HEK293 (cell line): ENCODE data around the gene ZC3H10.

Experiments used
- CTCF ChIA-PET: fragments of 350-600 bp; formaldehyde crosslinking; extraction: SDS; loops from one replicate; lab custom pipeline; 2021; ENCODE audit warnings: antibody characterized with exemption; lab: Yijun Ruan, JAX
- POLR2A ChIA-PET: fragments of 300-600 bp; formaldehyde crosslinking; extraction: SDS; loops from one replicate; lab custom pipeline; 2020; ENCODE audit warnings: antibody characterized with exemption, inconsistent platforms; lab: Yijun Ruan, JAX
- H3K27ac ChIP-seq: fragments of 200-500 bp; sonication (Bioruptor generic); 2 replicates; pipeline ENCODE4 v1.5.1; 2014; ENCODE audit warnings: low read depth, low read length, control low read depth, inconsistent platforms; ENCODE audit errors: extremely low read depth
- H3K36me3 ChIP-seq, 2 experiments: fragments of 200-500 bp in 1 of 2; sonication (Bioruptor generic) in 1 of 2; 1 replicate in 1 of 2; 2 replicates in 1 of 2; pipeline ENCODE4 v1.5.1; 2014 to 2017; ENCODE audit warnings: inconsistent platforms in 2 of 2, low read length in 2 of 2; ENCODE audit not compliant: control insufficient read depth in 2 of 2, insufficient read depth in 1 of 2
- H3K4me1 ChIP-seq: fragments of 200-500 bp; sonication (Bioruptor generic); 2 replicates; pipeline ENCODE4 v1.5.1; 2014; ENCODE audit warnings: mild to moderate bottlenecking, low read length, inconsistent platforms; ENCODE audit not compliant: control insufficient read depth, insufficient read depth
- H3K4me3 ChIP-seq: 2 replicates; pipeline ENCODE4 v1.5.1; 2011; ENCODE audit warnings: low read depth, mild to moderate bottlenecking, control low read depth, low read length, moderate library complexity
- H3K9me3 ChIP-seq: fragments of 200-500 bp; sonication (Bioruptor generic); 2 replicates; pipeline ENCODE4 v1.5.1; 2014; ENCODE audit warnings: low read depth, low read length, inconsistent platforms; ENCODE audit not compliant: control insufficient read depth, insufficient read depth
- GLIS1 ChIP-seq: fragments of 450-650 bp; formaldehyde crosslinking; IDR thresholded peaks from 2 replicates; pipeline ENCODE4 v1.5.1; 2016; ENCODE audit warnings: missing biosample characterization, missing genetic modification characterization
- HOXC10 ChIP-seq: sonication (generic); formaldehyde crosslinking; IDR thresholded peaks from 2 replicates; pipeline ENCODE4 v1.8.1; 2023; ENCODE audit warnings: mild to moderate bottlenecking, missing genetic modification reagents
- MYNN ChIP-seq: fragments of 450-650 bp; formaldehyde crosslinking; IDR thresholded peaks from 2 replicates; pipeline ENCODE4 v1.5.1; 2016; ENCODE audit warnings: missing biosample characterization, missing genetic modification characterization, borderline replicate concordance
- PRDM10 ChIP-seq: fragments of 450-650 bp; formaldehyde crosslinking; IDR thresholded peaks from 2 replicates; pipeline ENCODE4 v1.5.1; 2016; ENCODE audit warnings: missing biosample characterization, missing genetic modification characterization
- ZNF350 ChIP-seq: fragments of 450-650 bp; formaldehyde crosslinking; IDR thresholded peaks from 2 replicates; pipeline ENCODE4 v1.5.0; 2017; ENCODE audit warnings: missing biosample characterization, mild to moderate bottlenecking, missing genetic modification characterization
- ZNF354C ChIP-seq: fragments of 450-650 bp; formaldehyde crosslinking; IDR thresholded peaks from 2 replicates; pipeline ENCODE4 v1.5.1; 2016; ENCODE audit warnings: missing biosample characterization, missing genetic modification characterization, low read depth, borderline replicate concordance
- ZNF398 ChIP-seq: fragments of 450-650 bp; formaldehyde crosslinking; IDR thresholded peaks from 2 replicates; pipeline ENCODE4 v1.5.1; 2017; ENCODE audit warnings: missing biosample characterization, missing genetic modification characterization
- ZNF423 ChIP-seq: fragments of 450-650 bp; formaldehyde crosslinking; IDR thresholded peaks from 2 replicates; pipeline ENCODE4 v1.5.1; 2016; ENCODE audit warnings: missing biosample characterization, missing genetic modification characterization
- ZNF514 ChIP-seq: fragments of 450-650 bp; formaldehyde crosslinking; IDR thresholded peaks from 2 replicates; pipeline ENCODE4 v1.5.1; 2016; ENCODE audit warnings: missing biosample characterization, missing genetic modification characterization
- ZNF623 ChIP-seq: fragments of 450-650 bp; formaldehyde crosslinking; IDR thresholded peaks from 2 replicates; pipeline ENCODE4 v1.5.1; 2016; ENCODE audit warnings: missing biosample characterization, missing genetic modification characterization
- ZNF660 ChIP-seq: fragments of 450-650 bp; IDR thresholded peaks from 2 replicates; pipeline ENCODE4 v1.5.1; 2018; ENCODE audit warnings: missing biosample characterization, mild to moderate bottlenecking, missing genetic modification characterization

The ZC3H10 gene

GRCh38 chr12:56080556-56081138 is 37.4 kb upstream of the ZC3H10 start (continued):
- 0 out of 2 replicates have a peak, but pooled peaks have one; percentile 54 for TF ChIP-seq HOXC10 (CRISPR knock-in tag)

- H3K4me1 ChIP-seq = no peaks in the 10 kb centered on the region; the same call in 1 of the 2 replicates
- CTCF ChIA-PET = interaction anchor here (0.6 to 3.3 kb wide), 6 partner anchors 8 to 35 kb away, joined by 3 to 26 read pairs (median 4); partner anchors contain the start of gene PA2G4
- no peaks in the 10 kb centered on the region for H3K36me3 ChIP-seq
- no peak for TF ChIP-seq ZNF350
- TF ChIP-seq ZNF623 (tag by site-specific recombination) = no peak
- TF ChIP-seq MYNN (tag by site-specific recombination) = no peak
- TF ChIP-seq ZNF660 (tag by site-specific recombination) = no peak
- TF ChIP-seq ZNF354C (tag by site-specific recombination) = no peak
- TF ChIP-seq, all 188 proteins: peak for 0
- Histone ChIP-seq H3K9me3 (no peaks in the 10 kb centered on the region), H3K4me3 (no peak overlapping the region), H3K27ac (no peak overlapping the region)
- POLR2A ChIA-PET = interaction anchor here (0.5 to 5.0 kb wide), 4 partner anchors 22 to 352 kb away, joined by 3 to 54 read pairs (median 21); partner anchors contain the start of gene PA2G4
These were observed 36.4 kb upstream of the ZC3H10 start for GRCh38 chr12:56081393-56082347.

- Histone ChIP-seq H3K27ac (no peak overlapping the region), H3K9me3 (no peaks in the 10 kb centered on the region), H3K4me1 (no peaks in the 10 kb centered on the region; the same call in 1 of the 2 replicates), H3K4me3 (no peak overlapping the region), H3K36me3 (peaks cover 0 to 3% of the 10 kb centered on the region in 2 experiments; a peak in 1 of 3 replicates)
- TF ChIP-seq GLIS1 (tag by site-specific recombination) (peak; percentile 62), PRDM10 (tag by site-specific recombination) (peak; percentile 90), ZNF514 (tag by site-specific recombination) (no peak)
- POLR2A ChIA-PET = interaction anchor here (0.5 to 5.0 kb wide), 3 partner anchors 22 to 45 kb away, joined by 3 to 39 read pairs (median 3); partner anchors contain the start of gene PA2G4
- CTCF ChIA-PET = interaction anchor here (0.8 to 1.8 kb wide), 4 partner anchors 15 to 86 kb away, joined by 3 to 8 read pairs (median 6); partner anchors contain the start of gene SUOX
These were observed 35.7 kb upstream of the ZC3H10 start for GRCh38 chr12:56082382-56082781.

GRCh38 chr12:56082967-56083366 is 35.1 kb upstream of the ZC3H10 start:
- no peak overlapping the region for H3K27ac ChIP-seq
- CTCF ChIA-PET = interaction anchor here (0.6 to 1.8 kb wide), 5 partner anchors 20 to 253 kb away, joined by 3 to 8 read pairs (median 3); partner anchors contain the start of gene SUOX
- POLR2A ChIA-PET = interaction anchor here (0.5 to 5.0 kb wide), 2 partner anchors 21 to 38 kb away, joined by 3 to 39 read pairs; partner anchors contain the start of gene PA2G4
- no peak overlapping the region for H3K4me3 ChIP-seq
- peaks cover 0 to 3% of the 10 kb centered on the region in 2 experiments; a peak in 1 of 3 replicates for H3K36me3 ChIP-seq
- no peaks in the 10 kb centered on the region for H3K9me3 ChIP-seq
- H3K4me1 ChIP-seq = no peaks in the 10 kb centered on the region; the same call in 1 of the 2 replicates
- TF ChIP-seq ZNF423 (tag by site-specific recombination) (no peak), ZNF398 (tag by site-specific recombination) (peak; percentile 55)
